Psoas muscle (tissue), 8 donors: ENCODE data around the gene NFIC. TPM values are rescaled to one million over a fixed set of nuclear protein-coding genes. Genes with fewer than 3 reads are reported as not detected.
A peak's percentile ranks its signal among the peaks of the same experiment; 100 is the strongest.

ENCODE experiments used
- ATAC-seq, 4 donors: fragments of 200-7000 bp; cut with Tn5 transposase; one replicate each; pipeline ENCODE4 v1.9.1; 2020; ENCODE audit warnings: moderate library complexity in 3 of 4, mild to moderate bottlenecking in 2 of 4
- DNase-seq, 2 donors: peaks; one replicate each; pipeline ENCODE4 v3.0.0-alpha.2; 2020
- H3K27ac ChIP-seq: fragments of 200-600 bp; one replicate; pipeline ENCODE4 v1.8.0; 2022
- H3K27me3 ChIP-seq, 3 donors: fragments of 200-600 bp in 1 of 3; one replicate each; pipeline versions ENCODE4 v1.6.1 to v1.8.0; 2013 to 2022; ENCODE audit warnings: low read length in 2 of 3, mild to moderate bottlenecking in 2 of 3, moderate library complexity in 1 of 3; ENCODE audit not compliant: insufficient read depth in 3 of 3
- H3K36me3 ChIP-seq, 2 donors: fragments of 200-600 bp in 1 of 2; one replicate each; pipeline versions ENCODE4 v1.6.1 to v1.8.0; 2013 to 2022; ENCODE audit warnings: low read depth in 1 of 2, mild to moderate bottlenecking in 1 of 2, moderate library complexity in 1 of 2; ENCODE audit not compliant: insufficient read depth in 1 of 2
- H3K4me1 ChIP-seq: fragments of 200-600 bp; one replicate; pipeline ENCODE4 v1.8.0; 2022
- H3K4me3 ChIP-seq: fragments of 200-600 bp; one replicate; pipeline ENCODE4 v1.8.0; 2022; ENCODE audit warnings: mild to moderate bottlenecking
- H3K9me3 ChIP-seq: fragments of 200-600 bp; one replicate; pipeline ENCODE4 v1.8.0; 2022
- CTCF ChIP-seq: fragments of 200-600 bp; IDR thresholded peaks from one replicate; pipeline ENCODE4 v1.8.0; 2022; ENCODE audit warnings: antibody characterized with exemption
- WGBS, 3 donors: extraction: QIAGEN DNeasy Blood & Tissue Kit; methylation state at CpG; one replicate each; pipeline versions ENCODE4 v1.1.6 to v1.1.7; 2013; 5-methylcytosine and 5-hydroxymethylcytosine counted together
- intact Hi-C, 2 donors: fragments of 100-400 bp; cut with DNase I; formaldehyde crosslinking; loops; one replicate each; pipeline versions ENCODE4 v1.11.0 to v1.14.2; 2022
- polyA plus RNA-seq, 3 donors: library from polyadenylated mRNA; stranded (reverse); fragments of 200-250 nt; gene quantifications; one replicate each; pipeline ENCODE4 v1.2.3, GENCODE V29; 2013
- total RNA-seq, 4 donors: library from RNA; stranded (reverse); fragmentation: NEBNext Ultra II Directional in 2 of 4; extraction: Animal tissue kit (Norgen Biotek cat#: 25700) in 2 of 4; gene quantifications; one replicate each; pipeline versions ENCODE4 v1.2.1 to v1.2.4, GENCODE V29; 2021 to 2023
- donor health status: healthy with polysubstance abuse.
- donor health status: DM: no; HTN: no; CAD: no; lungs with moderate emphysema.
- donor health status: Bipolar disorder and iron deficiency.
- donor health status: healthy.
- donor health status: DM: yes; HTN: yes; CAD: no.
- donor health status: DM: no; HTN: no; CAD: no.
- donor health status: DM: no; HTN: no; CAD: no.
- donor health status: DM: yes; HTN: yes; CAD: no.

Gene NFIC
- total and polyA plus RNA-seq, 7 donors = 100.0 to 439 (median 270) TPM

DNA sequence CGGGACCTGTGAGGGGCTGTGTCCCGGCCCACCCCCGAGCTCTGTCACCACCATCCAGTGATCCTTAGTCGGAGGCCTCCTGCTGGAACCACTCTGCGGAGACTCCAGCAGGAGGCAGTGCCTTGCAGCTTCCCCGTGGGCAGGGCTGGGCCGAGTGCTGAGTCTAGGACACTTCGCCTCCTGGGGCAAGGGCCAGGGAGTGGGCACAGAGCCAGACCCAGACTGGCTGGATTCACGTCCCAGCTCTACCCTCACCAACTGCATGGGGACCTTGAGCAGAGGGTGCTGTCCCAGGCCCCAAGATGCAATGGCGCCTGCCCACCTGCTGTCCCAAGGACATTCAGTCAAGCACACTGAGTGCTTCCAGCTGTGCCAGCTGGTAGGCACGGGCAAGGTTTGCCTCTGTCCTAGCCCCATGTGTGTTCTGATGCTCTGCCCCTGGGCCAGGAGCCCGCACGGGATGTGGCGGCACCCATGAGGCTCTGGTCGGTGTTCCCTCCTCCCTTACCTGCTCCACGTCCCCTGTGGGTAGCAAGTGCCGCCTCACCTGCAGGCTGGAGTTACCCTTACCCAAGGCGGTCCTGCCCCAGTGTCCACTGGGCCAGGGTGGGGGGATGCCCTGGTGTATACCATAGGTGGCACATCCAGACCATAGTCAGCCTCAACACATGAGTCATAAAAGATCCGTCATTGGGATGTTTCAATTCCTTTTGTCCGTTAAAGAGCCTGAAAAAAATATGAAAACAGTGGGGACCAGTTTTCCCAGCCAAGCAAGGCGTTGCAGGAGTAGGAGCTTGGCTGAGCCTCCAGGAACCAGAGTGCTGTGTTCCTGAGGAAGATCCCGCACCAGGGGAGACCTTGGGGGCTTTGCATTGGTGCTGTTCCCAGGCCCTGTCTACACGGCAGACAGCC lies 147.1 kb downstream of the NFIC start:
- no peak for TF ChIP-seq CTCF
- Histone ChIP-seq H3K9me3 (no peaks in the 10 kb centered on the region), H3K4me3 (no peak overlapping the region), H3K27ac (no peak overlapping the region), H3K27me3 (no peaks in the 10 kb centered on the region), H3K36me3 (peaks cover 0 to 17% of the 10 kb centered on the region in 2 donors), H3K4me1 (peaks cover 23% of the 10 kb centered on the region)
- DNase-seq (no peak), ATAC-seq (peak in 2 of 4 donors; percentile 22 to 31)
- intact Hi-C loops = no loop called here
- WGBS, 3 donors = 73% methylated on average over 23 of the region's 23 CpGs

- Histone ChIP-seq H3K36me3 (peaks cover 0 to 16% of the 10 kb centered on the region in 2 donors), H3K4me1 (peaks cover 23% of the 10 kb centered on the region), H3K9me3 (no peaks in the 10 kb centered on the region), H3K27me3 (no peaks in the 10 kb centered on the region), H3K4me3 (no peak overlapping the region), H3K27ac (no peak overlapping the region)
- no peak for ATAC-seq
- 85% methylated on average over 12 of the region's 12 CpGs for WGBS, 3 donors
- intact Hi-C loops = no loop called here
- no peak for DNase-seq
- no peak for TF ChIP-seq CTCF
Observed at GRCh38 chr19:3514930-3515329, 148.5 kb downstream of the NFIC start.

DNA sequence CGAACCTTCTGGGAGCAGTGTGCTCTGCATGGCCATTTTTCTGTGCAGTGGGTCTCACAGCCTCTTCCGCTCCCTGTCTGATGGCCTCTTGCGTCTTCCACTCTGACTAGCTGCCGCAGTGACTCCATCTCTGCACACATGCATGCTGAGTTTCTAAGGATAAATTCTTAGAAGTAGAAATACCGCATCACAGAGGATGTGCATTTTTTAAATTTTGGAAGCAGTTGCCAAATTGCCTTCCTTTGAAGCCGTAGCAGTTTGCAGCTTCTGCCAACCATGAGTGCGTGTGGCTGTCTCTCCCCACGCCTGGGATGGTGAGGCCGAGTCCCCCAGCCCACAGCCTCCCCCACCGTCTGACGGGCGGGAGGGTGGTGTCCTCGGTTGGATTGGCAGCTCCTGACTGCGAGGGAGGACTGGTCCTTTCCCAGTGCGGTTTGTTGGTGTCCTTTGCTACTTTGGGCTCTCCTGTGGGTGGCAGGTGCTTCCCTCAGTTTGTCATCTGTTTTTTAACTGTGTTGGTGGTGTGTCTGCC lies 149.6 kb downstream of the NFIC start:
- H3K9me3 ChIP-seq = no peaks in the 10 kb centered on the region
- no peak overlapping the region for H3K4me3 ChIP-seq
- intact Hi-C loops = no loop called here
- H3K4me1 ChIP-seq = peaks cover 23% of the 10 kb centered on the region
- no peak for ATAC-seq
- DNase-seq = no peak
- peak overlapping the region; percentile 58 for H3K27ac ChIP-seq
- no peak for TF ChIP-seq CTCF
- H3K36me3 ChIP-seq = peaks cover 0 to 9% of the 10 kb centered on the region in 2 donors
- no peaks in the 10 kb centered on the region for H3K27me3 ChIP-seq
- 61 to 71% (median 67%) methylated on average over 15 of the region's 15 CpGs for WGBS, 3 donors

GRCh38 chr19:3516675-3517207 lies 150.4 kb downstream of the NFIC start:
- peak overlapping the region; percentile 58 for H3K27ac ChIP-seq
- peaks cover 0 to 5% of the 10 kb centered on the region in 2 donors for H3K36me3 ChIP-seq
- peaks cover 23% of the 10 kb centered on the region for H3K4me1 ChIP-seq
- no peak overlapping the region for H3K4me3 ChIP-seq
- 24 to 31% (median 25%) methylated on average over 14 to 15 of the region's 15 CpGs for WGBS, 3 donors
- DNase-seq (no peak), ATAC-seq (peak; percentile 68 to 92 (median 72))
- no peaks in the 10 kb centered on the region for H3K27me3 ChIP-seq
- no peaks in the 10 kb centered on the region for H3K9me3 ChIP-seq
- intact Hi-C loops = no loop called here
- TF ChIP-seq CTCF = no peak
